Liver (tissue), 9 donors: ENCODE data around the gene TMEM170B. TPM values are rescaled to one million over a fixed set of nuclear protein-coding genes. Genes with fewer than 3 reads are reported as not detected.

Experiments used
- DNase-seq: peaks from one replicate; pipeline ENCODE4 v3.0.0-alpha.2; 2017; ENCODE audit warnings: low spot score
- H3K27ac ChIP-seq, 2 donors: one replicate each; pipeline ENCODE4 v1.7.0; 2013; ENCODE audit warnings: inconsistent platforms in 2 of 2, low read length in 2 of 2, control low read depth in 1 of 2, low read depth in 1 of 2, mild to moderate bottlenecking in 1 of 2
- H3K27me3 ChIP-seq, 4 donors: one replicate each; pipeline versions ENCODE4 v1.6.1 to v1.7.0; 2013; ENCODE audit warnings: low read length in 3 of 4, inconsistent platforms in 1 of 4, mild to moderate bottlenecking in 1 of 4, moderate library complexity in 1 of 4; ENCODE audit not compliant: control insufficient read depth in 4 of 4, insufficient read depth in 4 of 4
- H3K36me3 ChIP-seq, 4 donors: one replicate each; pipeline versions ENCODE4 v1.6.1 to v1.7.0; 2013; ENCODE audit warnings: low read length in 3 of 4, mild to moderate bottlenecking in 3 of 4, low read depth in 1 of 4, moderate library complexity in 1 of 4; ENCODE audit not compliant: control insufficient read depth in 4 of 4, insufficient read depth in 3 of 4
- H3K4me1 ChIP-seq, 4 donors: one replicate each; pipeline versions ENCODE4 v1.6.1 to v1.7.0; 2013; ENCODE audit warnings: low read length in 3 of 4, mild to moderate bottlenecking in 3 of 4, moderate library complexity in 1 of 4; ENCODE audit not compliant: control insufficient read depth in 4 of 4, insufficient read depth in 4 of 4
- H3K4me3 ChIP-seq, 3 donors: one replicate each; pipeline versions ENCODE4 v1.6.1 to v1.7.0; 2013; ENCODE audit warnings: low read length in 3 of 3, control low read depth in 1 of 3, low read depth in 1 of 3, mild to moderate bottlenecking in 1 of 3
- H3K9ac ChIP-seq, 2 donors: one replicate each; pipeline ENCODE4 v1.7.0; 2013; ENCODE audit warnings: low read length in 2 of 2, mild to moderate bottlenecking in 2 of 2, moderate library complexity in 2 of 2, control low read depth in 1 of 2, low read depth in 1 of 2
- H3K9me3 ChIP-seq, 4 donors: one replicate each; pipeline versions ENCODE4 v1.6.1 to v1.7.0; 2013; ENCODE audit warnings: low read length in 3 of 4; ENCODE audit not compliant: control insufficient read depth in 4 of 4
- EGR1 ChIP-seq, 2 donors: IDR thresholded peaks; 2 replicates each; pipeline ENCODE4 v1.6.1; 2016 to 2018; ENCODE audit warnings: antibody characterized with exemption in 2 of 2, low read depth in 2 of 2
- FOXA2 ChIP-seq: IDR thresholded peaks from 2 replicates; pipeline ENCODE4 v1.6.1; 2016; ENCODE audit warnings: antibody characterized with exemption
- GABPA ChIP-seq, 2 donors: IDR thresholded peaks in 1 of 2; conservative IDR thresholded peaks in 1 of 2; 2 replicates each; pipeline ENCODE4 v1.6.1; 2016; ENCODE audit warnings: antibody characterized with exemption in 2 of 2, mild to moderate bottlenecking in 1 of 2, moderate library complexity in 1 of 2
- HNF4A ChIP-seq, 2 donors: conservative IDR thresholded peaks; 2 replicates each; pipeline ENCODE4 v1.6.1; 2016; ENCODE audit warnings: antibody characterized with exemption in 2 of 2, mild to moderate bottlenecking in 2 of 2
- HNF4G ChIP-seq: IDR thresholded peaks from 2 replicates; pipeline ENCODE4 v1.6.1; 2016; ENCODE audit warnings: antibody characterized with exemption
- RXRA ChIP-seq, 2 donors: IDR thresholded peaks; 2 replicates each; pipeline ENCODE4 v1.6.1; 2017 to 2018; ENCODE audit warnings: antibody characterized with exemption in 2 of 2, mild to moderate bottlenecking in 1 of 2
- SP1 ChIP-seq: IDR thresholded peaks from 2 replicates; pipeline ENCODE4 v1.6.1; 2018; ENCODE audit warnings: antibody characterized with exemption, mild to moderate bottlenecking
- TAF1 ChIP-seq: conservative IDR thresholded peaks from 2 replicates; pipeline ENCODE4 v1.6.1; 2016; ENCODE audit warnings: antibody characterized with exemption, mild to moderate bottlenecking
- YY1 ChIP-seq: IDR thresholded peaks from 2 replicates; pipeline ENCODE4 v1.6.1; 2016; ENCODE audit warnings: antibody characterized with exemption, mild to moderate bottlenecking
- WGBS: extraction: QIAGEN DNeasy Blood & Tissue Kit; methylation state at CpG from one replicate; pipeline ENCODE4 v1.1.7; 2013; 5-methylcytosine and 5-hydroxymethylcytosine counted together
- polyA plus RNA-seq, 2 donors: library from polyadenylated mRNA; stranded (reverse) in 1 of 2; unstranded in 1 of 2; fragments of 200-250 nt in 1 of 2; fragments of >200 nt in 1 of 2; fragmentation: Nextera tagmentation in 1 of 2; extraction: Ambion mirVana in 1 of 2; gene quantifications; one replicate each; pipeline versions ENCODE4 v1.2.1 to v1.2.3, GENCODE V29; 2013 to 2015
- total RNA-seq, 2 donors: library from RNA; depleted of rRNA; stranded (reverse); fragments of >200 nt; gene quantifications; one replicate each; pipeline ENCODE4 v1.2.3, GENCODE V29; 2014
- TF ChIP-seq, protein P1 (sequence below): IDR thresholded peaks from 2 replicates; pipeline ENCODE4 v1.6.1; 2016; ENCODE audit warnings: antibody characterized with exemption, mild to moderate bottlenecking
- TF ChIP-seq, protein P2 (sequence below): fragments of 150-350 bp; IDR thresholded peaks from 2 replicates; pipeline ENCODE4 v1.5.1; 2017; ENCODE audit warnings: improper control_type of control experiment, low read depth, low read length; ENCODE audit not compliant: missing input control
- TF ChIP-seq, protein P3 (sequence below): IDR thresholded peaks from 2 replicates; pipeline ENCODE4 v1.6.1; 2016; ENCODE audit warnings: antibody characterized with exemption
- TF ChIP-seq, protein P4 (sequence below): IDR thresholded peaks from 2 replicates; pipeline ENCODE4 v1.6.1; 2016; ENCODE audit warnings: antibody characterized with exemption
- donor health status: healthy.
- donor health status: healthy.
- donor health status: healthy.
- donor health status: healthy.
- donor health status: healthy.

The TMEM170B gene
- total and polyA plus RNA-seq, 4 donors = 1.8 to 11.0 (median 6.1) TPM

DNA sequence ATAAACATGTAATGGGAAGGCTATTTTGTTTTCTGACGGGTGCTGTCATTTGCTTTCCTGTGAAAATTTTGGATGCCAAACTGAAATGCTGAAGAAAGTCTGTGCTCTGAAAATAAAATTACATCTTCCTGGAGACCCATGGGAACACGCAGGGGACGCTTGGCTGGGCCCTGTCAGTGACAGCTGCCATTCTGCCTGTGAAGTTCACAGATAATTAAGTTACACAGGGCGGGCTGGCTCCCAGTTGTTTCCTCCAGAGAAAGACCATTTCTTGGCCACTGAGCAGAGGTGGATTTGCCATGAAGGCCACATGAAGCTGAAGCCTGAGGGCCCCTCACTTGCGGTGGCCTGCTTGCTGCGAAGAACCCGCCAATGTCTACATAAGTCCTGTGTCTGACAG lies 93.5 kb downstream of the TMEM170B start (continued):
- TF ChIP-seq, protein P1, sequence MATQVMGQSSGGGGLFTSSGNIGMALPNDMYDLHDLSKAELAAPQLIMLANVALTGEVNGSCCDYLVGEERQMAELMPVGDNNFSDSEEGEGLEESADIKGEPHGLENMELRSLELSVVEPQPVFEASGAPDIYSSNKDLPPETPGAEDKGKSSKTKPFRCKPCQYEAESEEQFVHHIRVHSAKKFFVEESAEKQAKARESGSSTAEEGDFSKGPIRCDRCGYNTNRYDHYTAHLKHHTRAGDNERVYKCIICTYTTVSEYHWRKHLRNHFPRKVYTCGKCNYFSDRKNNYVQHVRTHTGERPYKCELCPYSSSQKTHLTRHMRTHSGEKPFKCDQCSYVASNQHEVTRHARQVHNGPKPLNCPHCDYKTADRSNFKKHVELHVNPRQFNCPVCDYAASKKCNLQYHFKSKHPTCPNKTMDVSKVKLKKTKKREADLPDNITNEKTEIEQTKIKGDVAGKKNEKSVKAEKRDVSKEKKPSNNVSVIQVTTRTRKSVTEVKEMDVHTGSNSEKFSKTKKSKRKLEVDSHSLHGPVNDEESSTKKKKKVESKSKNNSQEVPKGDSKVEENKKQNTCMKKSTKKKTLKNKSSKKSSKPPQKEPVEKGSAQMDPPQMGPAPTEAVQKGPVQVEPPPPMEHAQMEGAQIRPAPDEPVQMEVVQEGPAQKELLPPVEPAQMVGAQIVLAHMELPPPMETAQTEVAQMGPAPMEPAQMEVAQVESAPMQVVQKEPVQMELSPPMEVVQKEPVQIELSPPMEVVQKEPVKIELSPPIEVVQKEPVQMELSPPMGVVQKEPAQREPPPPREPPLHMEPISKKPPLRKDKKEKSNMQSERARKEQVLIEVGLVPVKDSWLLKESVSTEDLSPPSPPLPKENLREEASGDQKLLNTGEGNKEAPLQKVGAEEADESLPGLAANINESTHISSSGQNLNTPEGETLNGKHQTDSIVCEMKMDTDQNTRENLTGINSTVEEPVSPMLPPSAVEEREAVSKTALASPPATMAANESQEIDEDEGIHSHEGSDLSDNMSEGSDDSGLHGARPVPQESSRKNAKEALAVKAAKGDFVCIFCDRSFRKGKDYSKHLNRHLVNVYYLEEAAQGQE = no peak

DNA sequence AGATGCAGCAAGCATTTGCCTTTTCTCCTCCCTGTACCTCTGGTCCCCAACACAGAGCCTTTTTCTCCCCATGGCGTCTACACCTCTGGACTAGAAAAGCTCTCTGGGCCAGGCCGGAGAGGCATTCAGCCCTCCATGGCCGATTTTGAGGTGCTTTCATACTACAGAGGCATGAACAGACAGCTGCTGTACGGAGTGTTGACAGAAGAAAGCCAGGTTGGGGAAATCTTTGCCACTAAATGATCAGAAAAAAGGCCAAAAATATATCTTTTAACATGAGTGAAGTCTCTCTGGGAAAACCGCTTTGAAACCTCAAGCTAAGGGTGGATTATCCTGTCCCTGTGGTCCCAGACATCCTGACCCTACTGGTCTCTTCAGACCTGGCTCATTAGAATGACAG lies 94.0 kb downstream of the TMEM170B start:
- 84% methylated on average over 5 of the region's 5 CpGs for WGBS
- H3K36me3 ChIP-seq = no peaks in the 10 kb centered on the region
- H3K27me3 ChIP-seq = no peaks in the 10 kb centered on the region
- H3K27ac ChIP-seq = no peak overlapping the region
- DNase-seq = no peak
- H3K9me3 ChIP-seq = no peaks in the 10 kb centered on the region
- no peak overlapping the region for H3K9ac ChIP-seq
- H3K4me1 ChIP-seq = no peaks in the 10 kb centered on the region
- no peak overlapping the region for H3K4me3 ChIP-seq
- TF ChIP-seq HNF4G = no peak
- no peak for TF ChIP-seq EGR1 (IDR thresholded peaks at IDR 0.05; ENCODE audit: low read depth in 2 of 2)
- TF ChIP-seq, protein P2, sequence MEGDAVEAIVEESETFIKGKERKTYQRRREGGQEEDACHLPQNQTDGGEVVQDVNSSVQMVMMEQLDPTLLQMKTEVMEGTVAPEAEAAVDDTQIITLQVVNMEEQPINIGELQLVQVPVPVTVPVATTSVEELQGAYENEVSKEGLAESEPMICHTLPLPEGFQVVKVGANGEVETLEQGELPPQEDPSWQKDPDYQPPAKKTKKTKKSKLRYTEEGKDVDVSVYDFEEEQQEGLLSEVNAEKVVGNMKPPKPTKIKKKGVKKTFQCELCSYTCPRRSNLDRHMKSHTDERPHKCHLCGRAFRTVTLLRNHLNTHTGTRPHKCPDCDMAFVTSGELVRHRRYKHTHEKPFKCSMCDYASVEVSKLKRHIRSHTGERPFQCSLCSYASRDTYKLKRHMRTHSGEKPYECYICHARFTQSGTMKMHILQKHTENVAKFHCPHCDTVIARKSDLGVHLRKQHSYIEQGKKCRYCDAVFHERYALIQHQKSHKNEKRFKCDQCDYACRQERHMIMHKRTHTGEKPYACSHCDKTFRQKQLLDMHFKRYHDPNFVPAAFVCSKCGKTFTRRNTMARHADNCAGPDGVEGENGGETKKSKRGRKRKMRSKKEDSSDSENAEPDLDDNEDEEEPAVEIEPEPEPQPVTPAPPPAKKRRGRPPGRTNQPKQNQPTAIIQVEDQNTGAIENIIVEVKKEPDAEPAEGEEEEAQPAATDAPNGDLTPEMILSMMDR = no peak
- TF ChIP-seq FOXA2 = no peak
- TF ChIP-seq, protein P3, sequence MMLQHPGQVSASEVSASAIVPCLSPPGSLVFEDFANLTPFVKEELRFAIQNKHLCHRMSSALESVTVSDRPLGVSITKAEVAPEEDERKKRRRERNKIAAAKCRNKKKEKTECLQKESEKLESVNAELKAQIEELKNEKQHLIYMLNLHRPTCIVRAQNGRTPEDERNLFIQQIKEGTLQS = no peak

DNA sequence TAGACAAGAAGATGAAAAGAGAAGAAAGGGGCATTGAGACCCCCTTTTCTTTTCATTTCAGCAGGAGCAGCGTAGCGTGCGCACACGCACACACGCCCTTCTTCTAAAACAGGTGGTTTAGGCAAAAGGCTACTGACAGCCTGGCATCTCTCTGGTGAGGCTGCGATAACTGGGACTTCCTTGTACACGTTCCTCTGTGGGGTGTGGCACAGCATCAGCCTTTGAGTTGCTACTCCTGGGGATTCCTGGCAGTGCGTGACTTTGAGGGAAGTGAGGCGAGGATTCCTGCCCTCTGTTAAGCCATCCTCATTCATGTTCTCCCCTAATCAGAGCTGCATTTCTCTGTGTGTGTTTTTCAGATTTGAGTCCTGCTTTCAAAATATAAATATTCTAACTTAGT lies 94.7 kb downstream of the TMEM170B start:
- Histone ChIP-seq H3K9ac (no peak overlapping the region), H3K27ac (no peak overlapping the region), H3K9me3 (no peaks in the 10 kb centered on the region), H3K4me1 (peaks cover 0 to under 1% (median 0%) of the 10 kb centered on the region in 4 donors), H3K4me3 (no peak overlapping the region), H3K36me3 (no peaks in the 10 kb centered on the region), H3K27me3 (no peaks in the 10 kb centered on the region)
- WGBS = 73% methylated on average over 9 of the region's 9 CpGs
- no peak for TF ChIP-seq FOXA2
- TF ChIP-seq, protein P4, sequence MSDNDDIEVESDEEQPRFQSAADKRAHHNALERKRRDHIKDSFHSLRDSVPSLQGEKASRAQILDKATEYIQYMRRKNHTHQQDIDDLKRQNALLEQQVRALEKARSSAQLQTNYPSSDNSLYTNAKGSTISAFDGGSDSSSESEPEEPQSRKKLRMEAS = no peak
- TF ChIP-seq TAF1 = no peak
- no peak for DNase-seq

DNA sequence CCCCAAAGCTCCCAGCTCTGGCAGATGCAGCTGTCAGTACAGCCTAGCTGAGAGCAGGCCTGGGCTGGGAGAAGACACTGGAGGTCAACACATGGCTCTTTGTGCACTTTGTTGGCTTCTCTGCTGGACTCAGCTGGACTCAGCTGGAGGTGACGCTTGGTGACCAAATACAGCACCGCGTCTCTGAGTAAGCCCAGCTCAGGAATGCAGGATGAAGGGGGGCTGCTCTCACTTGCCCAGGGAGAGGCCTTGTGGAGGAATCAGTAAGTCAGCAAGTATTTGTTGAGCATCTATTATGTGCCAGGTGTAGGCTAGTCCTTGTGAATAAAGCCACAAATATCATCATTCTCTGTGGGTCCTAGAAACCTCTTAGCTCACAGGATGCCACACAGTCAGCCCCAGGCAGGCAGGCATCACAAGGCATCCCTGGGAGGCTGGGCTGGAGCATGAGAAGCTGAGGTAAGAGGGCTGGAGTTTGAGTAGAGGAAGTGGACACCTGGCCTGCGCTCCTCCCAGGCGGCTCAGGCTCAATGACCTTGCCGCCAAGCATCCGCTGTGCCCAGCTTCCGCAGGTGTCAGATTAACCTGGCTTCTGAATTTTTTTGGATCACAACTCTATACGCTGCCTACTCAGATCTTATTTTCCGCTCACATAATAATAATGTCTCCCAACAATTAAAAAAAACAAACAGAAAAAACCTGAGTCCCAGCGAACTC lies 95.4 kb downstream of the TMEM170B start:
- no peak for TF ChIP-seq TAF1
- no peak for TF ChIP-seq HNF4A (conservative IDR thresholded peaks at IDR 0.05)
- no peak for TF ChIP-seq SP1
- TF ChIP-seq RXRA (IDR thresholded peaks at IDR 0.05) = no peak
- TF ChIP-seq, protein P1 = no peak
- no peak for TF ChIP-seq GABPA (IDR thresholded peaks at IDR 0.05 in 1 of 2, conservative IDR thresholded peaks at IDR 0.05 in 1 of 2)
- no peak for TF ChIP-seq YY1
- H3K4me1 ChIP-seq = peaks cover 0 to 3% (median 0%) of the 10 kb centered on the region in 4 donors
- H3K36me3 ChIP-seq = no peaks in the 10 kb centered on the region
- H3K4me3 ChIP-seq = no peak overlapping the region
- H3K9ac ChIP-seq = no peak overlapping the region
- DNase-seq = no peak
- WGBS = 92% methylated on average over 11 of the region's 11 CpGs
- H3K27me3 ChIP-seq = no peaks in the 10 kb centered on the region
- H3K27ac ChIP-seq = no peak overlapping the region
- no peaks in the 10 kb centered on the region for H3K9me3 ChIP-seq
